HepG2 (cell line): ENCODE data around the gene GDF15.

Experiments
- ELF4 ChIP-seq: sonication (generic); formaldehyde crosslinking; IDR thresholded peaks from 2 replicates; pipeline ENCODE4 v1.5.0; 2020; ENCODE audit warnings: missing genetic modification reagents, mild to moderate bottlenecking, moderate library complexity, borderline replicate concordance
- GATA4 ChIP-seq: sonication (generic); IDR thresholded peaks from 2 replicates; pipeline ENCODE4 v1.6.1; 2016; ENCODE audit warnings: antibody characterized with exemption, low read depth, borderline replicate concordance
- JUN ChIP-seq: sonication (generic); formaldehyde crosslinking; IDR thresholded peaks from 2 replicates; pipeline ENCODE4 v1.4.0; 2020; ENCODE audit warnings: mild to moderate bottlenecking, missing genetic modification reagents
- MAFK ChIP-seq, 2 experiments: IDR thresholded peaks in 1 of 2; conservative IDR thresholded peaks in 1 of 2; 2 replicates each; pipeline ENCODE4 v1.6.1; 2011; ENCODE audit warnings: improper control_type of control experiment in 2 of 2, low read length in 2 of 2
- RAD21 ChIP-seq: fragments of 450-650 bp; formaldehyde crosslinking; IDR thresholded peaks from 2 replicates; pipeline ENCODE4 v1.5.0; 2020; ENCODE audit warnings: mild to moderate bottlenecking
- RELA ChIP-seq: sonication (generic); formaldehyde crosslinking; IDR thresholded peaks from 2 replicates; pipeline ENCODE4 v1.4.0; 2020; ENCODE audit warnings: missing genetic modification reagents
- SIN3A ChIP-seq: IDR thresholded peaks from 2 replicates; pipeline ENCODE4 v1.6.1; 2011; ENCODE audit warnings: low read depth, mild to moderate bottlenecking, control low read depth, low read length, borderline replicate concordance
- SP2 ChIP-seq: sonication (generic); formaldehyde crosslinking; IDR thresholded peaks from 2 replicates; pipeline ENCODE4 v1.5.1; 2020; ENCODE audit warnings: mild to moderate bottlenecking, missing genetic modification reagents
- ZNF335 ChIP-seq: sonication (generic); formaldehyde crosslinking; IDR thresholded peaks from 2 replicates; pipeline ENCODE4 v1.4.0; 2020; ENCODE audit warnings: missing genetic modification reagents
- TF ChIP-seq, protein P1 (sequence below): IDR thresholded peaks from 2 replicates; pipeline ENCODE4 v1.6.1; 2016; ENCODE audit warnings: low read depth

DNA sequence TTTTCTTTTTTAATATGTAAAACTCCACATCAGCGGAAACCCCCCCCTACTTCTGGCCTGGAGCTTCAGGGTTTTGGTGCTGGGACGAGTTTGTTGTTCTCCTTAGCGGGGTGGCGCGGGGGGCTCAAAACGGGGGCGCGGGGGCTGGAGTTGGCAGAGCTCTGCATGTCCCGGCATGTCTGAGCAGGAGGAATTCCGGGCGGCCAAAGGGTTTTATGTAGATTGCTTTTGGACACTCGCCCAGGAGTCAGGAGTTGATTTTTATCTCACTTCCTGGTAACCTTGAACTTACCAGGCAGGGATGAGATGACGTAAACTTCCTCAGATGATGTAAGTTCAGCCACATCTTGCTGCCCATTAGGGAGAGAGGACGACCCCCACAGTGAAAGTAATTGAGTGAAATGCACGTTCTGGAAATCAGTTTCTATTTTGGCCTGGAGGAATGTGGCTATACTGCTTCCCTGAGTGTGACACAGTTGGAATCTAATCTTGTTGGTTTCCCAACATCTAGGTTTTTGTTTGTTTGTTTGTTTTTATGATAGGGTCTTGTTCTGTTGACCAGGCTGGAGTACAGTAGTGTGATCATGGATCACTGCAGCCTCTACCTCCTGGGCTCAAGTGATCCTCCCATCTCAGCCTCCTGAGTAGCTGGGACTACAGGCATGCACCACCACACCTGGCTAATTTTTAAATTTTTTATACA lies 21.0 kb upstream of the GDF15 start:
- TF ChIP-seq MAFK (conservative IDR thresholded peaks at IDR 0.05 in 1 of 2, IDR thresholded peaks at IDR 0.05 in 1 of 2; ENCODE audit: low read length in 2 of 2) = 0 out of 4 replicates have a peak, but pooled peaks of 1 of the 2 experiments have one; percentile 0
- TF ChIP-seq GATA4 = peak; percentile 80; the same call in 1 of the 2 replicates
- no peak for TF ChIP-seq RAD21 (CRISPR knock-in tag)
- TF ChIP-seq ZNF335 (CRISPR knock-in tag) = peak; percentile 52; the same call in 1 of the 2 replicates
- 0 out of 2 replicates have a peak, but pooled peaks have one; percentile 49 for TF ChIP-seq ELF4
- TF ChIP-seq RELA (CRISPR knock-in tag) = no peak
- TF ChIP-seq, protein P1, sequence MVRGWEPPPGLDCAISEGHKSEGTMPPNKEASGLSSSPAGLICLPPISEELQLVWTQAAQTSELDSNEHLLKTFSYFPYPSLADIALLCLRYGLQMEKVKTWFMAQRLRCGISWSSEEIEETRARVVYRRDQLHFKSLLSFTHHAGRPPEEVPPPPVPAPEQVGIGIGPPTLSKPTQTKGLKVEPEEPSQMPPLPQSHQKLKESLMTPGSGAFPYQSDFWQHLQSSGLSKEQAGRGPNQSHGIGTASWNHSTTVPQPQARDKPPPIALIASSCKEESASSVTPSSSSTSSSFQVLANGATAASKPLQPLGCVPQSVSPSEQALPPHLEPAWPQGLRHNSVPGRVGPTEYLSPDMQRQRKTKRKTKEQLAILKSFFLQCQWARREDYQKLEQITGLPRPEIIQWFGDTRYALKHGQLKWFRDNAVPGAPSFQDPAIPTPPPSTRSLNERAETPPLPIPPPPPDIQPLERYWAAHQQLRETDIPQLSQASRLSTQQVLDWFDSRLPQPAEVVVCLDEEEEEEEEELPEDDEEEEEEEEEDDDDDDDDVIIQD (CRISPR knock-in tag) = no peak; the same call in 1 of the 2 replicates
- no peak for TF ChIP-seq SP2 (CRISPR knock-in tag)
- TF ChIP-seq JUN (CRISPR knock-in tag) = peak; percentile 91
- no peak for TF ChIP-seq SIN3A
